Upper lobe of left lung (tissue), 4 donors: ENCODE data around the gene TGFB1.

Experiments used
- CTCF ChIP-seq, 6 experiments: fragments of 450-650 bp in 4 of 6; fragments of 200-600 bp in 2 of 6; sonication (generic) in 2 of 6; IDR thresholded peaks; one replicate each; pipeline ENCODE4 v1.5.1; 2016 to 2019; ENCODE audit warnings: antibody characterized with exemption in 6 of 6
- POLR2A ChIP-seq, 4 donors: fragments of 450-650 bp; IDR thresholded peaks; one replicate each; pipeline ENCODE4 v1.5.1; 2016 to 2017; ENCODE audit warnings: antibody characterized with exemption in 4 of 4, mild to moderate bottlenecking in 2 of 4

- TF ChIP-seq CTCF (IDR thresholded peaks at IDR 0.05) (peak in 1 of 6 experiments; percentile 24), POLR2A (IDR thresholded peaks at IDR 0.05) (no peak)
These were observed 24.4 kb upstream of the TGFB1 start for GRCh38 chr19:41377977-41378709.
